GM19238 (cell line): ENCODE results near the gene LNP1.
A peak's percentile ranks its signal among the peaks of the same experiment; 100 is the strongest.
"Not testable (repeated sequence)": the region's sequence is repeated elsewhere in the genome, so short reads cannot be mapped to it uniquely, and the experiment has no call there.

ENCODE experiments used
- DNase-seq: peaks from one replicate; pipeline ENCODE4 v3.0.0; 2011; ENCODE audit warnings: low spot score; ENCODE audit not compliant: insufficient read length

The LNP1 gene

DNA sequence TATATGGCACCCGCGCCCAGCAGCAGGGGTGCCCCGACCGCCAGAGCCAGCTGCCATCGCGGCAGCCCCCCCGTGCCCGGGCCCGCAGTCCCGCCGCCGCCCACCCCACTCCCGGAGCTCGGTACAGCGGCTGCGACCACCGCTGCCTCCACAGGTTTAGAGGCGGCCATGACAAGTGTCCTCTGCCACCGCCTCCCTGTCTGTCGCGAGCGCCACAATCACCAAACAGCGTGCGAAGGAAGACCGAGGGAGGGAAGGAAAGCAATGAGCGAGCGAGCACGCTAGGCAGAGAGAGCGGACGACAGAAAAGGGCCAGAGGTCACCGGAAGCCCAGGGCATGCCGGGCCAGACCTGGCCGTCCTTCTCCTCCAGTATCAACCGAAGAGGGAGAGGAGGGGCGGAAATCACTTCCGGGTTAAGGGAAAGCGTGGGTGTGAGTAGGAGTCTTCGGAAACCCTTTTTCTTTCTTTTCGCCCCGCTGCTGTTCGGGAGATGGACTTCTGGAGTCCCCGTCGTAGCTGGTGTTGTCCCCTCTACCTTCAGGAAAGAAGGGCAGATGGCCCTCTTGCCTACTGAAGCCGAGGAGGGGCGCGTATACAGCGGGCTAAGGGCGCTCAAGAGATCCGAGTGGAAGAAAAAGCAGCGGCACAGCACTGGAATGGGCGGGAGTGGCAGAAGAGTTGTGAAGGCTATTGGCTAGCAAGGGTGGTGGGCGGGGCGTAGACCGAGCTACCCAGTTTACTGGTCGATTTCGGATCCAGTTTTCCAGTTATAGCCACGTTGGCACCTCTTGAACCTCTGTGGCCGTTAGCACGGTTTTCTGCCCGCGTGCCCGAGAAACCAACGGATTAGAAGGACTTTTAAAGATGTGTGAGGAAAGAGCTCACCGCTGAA lies at the start of gene LNP1, which contains the start of gene TOMM70:
LNP1 (plus strand) TSS at position 760 of the 894 bp plus-strand sequence. CDS start 28,191 bp downstream, outside the sequence.
TOMM70 (minus strand) TSS at position 310 of the 894 bp plus-strand sequence; CDS start at position 170, 140 bp downstream.
- peak; percentile 63 for DNase-seq

GRCh38 chr3:100351770-100352169 lies 49.6 kb upstream of the LNP1 start:
- not testable (repeated sequence) for DNase-seq

DNA sequence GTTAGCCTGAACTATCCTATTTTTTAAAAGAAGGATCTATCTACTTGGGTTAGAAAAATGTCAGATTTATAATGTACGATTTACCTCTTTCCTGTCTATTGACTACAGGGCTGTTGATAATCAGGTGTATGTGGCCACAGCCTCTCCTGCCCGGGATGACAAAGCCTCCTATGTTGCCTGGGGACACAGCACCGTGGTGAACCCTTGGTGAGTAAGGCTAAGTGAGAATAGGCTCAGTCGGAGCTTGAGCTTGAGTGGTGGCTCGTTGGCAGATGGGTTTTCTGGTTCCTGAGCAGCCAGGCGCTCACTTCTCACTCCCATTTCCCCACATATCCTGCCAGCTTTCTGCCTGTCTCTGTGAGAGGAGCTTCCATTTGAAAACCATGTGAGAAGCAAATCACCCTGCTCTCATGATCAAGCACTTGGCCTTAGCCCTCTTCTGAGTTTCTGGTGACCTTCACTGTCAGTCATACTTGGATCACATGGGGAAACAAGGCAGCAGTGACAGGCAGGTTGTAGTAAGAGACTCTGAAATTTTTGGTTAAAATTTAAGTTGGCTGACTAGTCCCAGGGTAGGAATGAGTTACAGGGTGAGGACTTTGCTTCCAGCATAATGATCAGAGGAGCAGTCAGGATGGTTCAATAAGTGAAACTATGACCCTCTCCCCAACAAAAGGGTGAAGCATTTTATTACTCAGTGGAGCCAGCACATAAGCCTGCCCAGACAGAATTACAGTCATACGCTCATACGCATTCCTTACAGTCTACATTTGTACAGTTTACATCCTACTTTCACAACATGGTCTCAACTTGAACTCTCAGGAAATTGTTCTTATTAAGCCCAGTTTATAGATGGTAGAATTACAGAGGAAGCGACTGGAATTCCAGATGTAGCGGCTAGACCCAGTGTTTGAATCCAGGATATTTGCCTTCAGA lies 48.8 kb upstream of the LNP1 start:
- DNase-seq: no peak

GRCh38 chr3:100354850-100355249 lies 46.5 kb upstream of the LNP1 start:
- no peak for DNase-seq

DNA sequence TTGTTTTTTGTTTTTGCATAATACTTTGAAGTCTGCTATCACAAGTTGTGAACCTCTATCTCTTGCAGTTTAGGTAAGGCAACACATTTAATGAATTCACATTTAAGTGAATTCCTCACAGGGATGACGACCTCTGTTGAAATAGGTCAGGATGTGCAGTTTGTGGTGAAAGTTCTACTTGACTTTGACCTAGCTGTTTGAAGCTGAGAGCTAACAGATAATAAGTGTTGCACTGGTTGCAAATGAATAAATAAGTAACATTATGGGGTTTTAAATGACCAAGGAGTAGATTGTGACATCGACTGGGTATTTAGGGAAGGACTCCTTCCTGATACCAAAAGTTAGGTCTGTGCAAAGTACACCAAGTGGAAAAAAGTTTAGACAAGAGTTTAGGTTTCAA lies 42.9 kb upstream of the LNP1 start:
- no peak for DNase-seq

DNA sequence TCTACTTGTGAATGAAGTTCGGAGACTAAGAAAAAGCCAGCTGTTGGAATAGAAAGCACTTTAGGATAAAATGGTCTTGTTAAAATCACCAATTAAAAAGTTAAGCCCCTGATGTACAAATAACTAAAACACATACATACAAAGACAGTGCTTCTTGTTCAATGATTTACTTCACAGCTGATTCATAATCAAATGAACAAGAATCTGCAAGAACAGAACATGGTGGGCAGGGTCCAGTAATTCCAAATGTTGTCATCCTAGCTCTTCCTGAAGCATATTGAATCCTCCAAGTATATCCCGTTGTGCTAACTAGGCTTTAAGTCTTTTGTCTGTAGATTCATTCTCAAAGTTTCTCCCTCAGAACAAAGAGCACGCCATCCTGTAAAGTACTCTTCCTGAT lies 42.3 kb upstream of the LNP1 start:
- DNase-seq: no peak

DNA sequence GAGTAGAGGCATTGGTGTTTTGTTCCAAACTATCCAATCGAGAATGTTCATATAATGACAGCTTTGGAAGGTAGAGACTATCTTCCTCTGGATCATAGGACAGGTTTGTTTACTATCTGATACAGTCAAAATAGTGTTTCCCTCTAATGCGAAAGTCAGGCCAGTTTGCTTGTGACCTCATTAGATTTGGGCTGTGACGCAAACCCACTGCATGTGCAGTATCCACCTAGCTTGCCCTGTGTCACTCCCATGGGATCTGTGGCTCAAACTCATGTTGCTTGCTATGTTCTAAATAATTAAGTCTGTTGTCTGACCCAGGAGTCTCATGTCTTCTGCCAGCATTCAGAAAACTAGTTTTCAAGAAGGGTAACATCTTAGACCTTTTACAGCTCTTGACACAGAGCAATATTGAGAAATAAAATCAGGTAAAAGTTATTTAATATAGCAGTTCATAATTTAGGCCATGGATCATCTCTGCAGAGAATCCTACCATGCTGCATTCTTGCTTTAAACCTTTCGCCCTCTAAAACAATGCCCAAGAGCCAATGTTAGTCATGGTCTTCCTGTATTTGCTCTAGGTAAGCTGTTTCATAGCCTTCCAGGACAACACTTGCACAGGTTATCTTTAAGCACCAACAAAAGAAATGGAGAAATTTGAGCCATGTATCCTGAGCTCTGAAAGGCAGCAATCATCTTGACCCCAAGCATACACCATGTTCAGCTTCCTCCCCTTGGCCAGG lies 40.4 kb upstream of the LNP1 start:
- DNase-seq: no peak

- no peak for DNase-seq
These were observed 39.4 kb upstream of the LNP1 start for GRCh38 chr3:100361897-100362296.

GRCh38 chr3:100364421-100364820 lies 36.9 kb upstream of the LNP1 start:
- no peak for DNase-seq

- DNase-seq: no peak
These were observed 34.9 kb upstream of the LNP1 start for GRCh38 chr3:100366424-100366823.

DNA sequence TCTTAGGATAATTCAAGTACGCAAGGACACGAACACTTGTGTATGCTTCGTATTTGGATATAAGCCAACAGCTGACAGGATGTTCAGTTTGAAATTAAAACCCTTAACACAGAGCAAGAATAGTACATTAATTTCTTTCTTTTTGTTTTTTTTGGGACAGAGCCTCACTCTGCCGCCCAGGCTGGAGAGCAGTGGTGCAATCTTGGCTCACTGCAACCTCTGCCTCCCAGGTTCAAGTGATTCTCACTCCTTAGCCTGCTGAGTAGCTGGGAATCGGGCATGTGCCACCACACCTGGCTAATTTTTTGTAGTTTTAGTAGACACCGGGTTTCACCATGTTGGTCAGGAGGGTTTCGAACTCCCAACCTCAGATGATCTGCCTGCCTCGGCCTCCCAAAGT lies 32.9 kb upstream of the LNP1 start:
- no peak for DNase-seq

DNA sequence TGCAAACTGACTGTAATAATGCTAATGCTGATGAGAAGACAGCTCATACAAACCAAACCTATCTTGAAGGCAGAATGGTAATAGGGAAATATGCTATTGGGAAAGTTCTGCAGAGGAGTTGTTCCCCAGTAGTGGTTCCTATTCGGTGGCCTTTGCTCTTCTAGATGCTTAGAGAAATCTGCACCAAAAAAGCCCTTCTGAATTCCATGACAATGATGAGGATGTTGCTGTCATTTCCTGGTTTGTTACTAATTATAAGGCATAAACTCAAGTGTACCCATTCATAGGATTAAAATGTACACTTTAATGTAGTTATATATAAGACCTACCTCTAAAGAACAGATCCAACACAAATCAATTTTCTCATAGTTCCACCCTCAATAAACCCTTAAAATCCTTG lies 30.6 kb upstream of the LNP1 start:
- no peak for DNase-seq

- no peak for DNase-seq
These were observed 26.8 kb upstream of the LNP1 start for GRCh38 chr3:100374521-100374920.

- DNase-seq: no peak
These were observed 25.0 kb upstream of the LNP1 start for GRCh38 chr3:100376301-100376700.

DNA sequence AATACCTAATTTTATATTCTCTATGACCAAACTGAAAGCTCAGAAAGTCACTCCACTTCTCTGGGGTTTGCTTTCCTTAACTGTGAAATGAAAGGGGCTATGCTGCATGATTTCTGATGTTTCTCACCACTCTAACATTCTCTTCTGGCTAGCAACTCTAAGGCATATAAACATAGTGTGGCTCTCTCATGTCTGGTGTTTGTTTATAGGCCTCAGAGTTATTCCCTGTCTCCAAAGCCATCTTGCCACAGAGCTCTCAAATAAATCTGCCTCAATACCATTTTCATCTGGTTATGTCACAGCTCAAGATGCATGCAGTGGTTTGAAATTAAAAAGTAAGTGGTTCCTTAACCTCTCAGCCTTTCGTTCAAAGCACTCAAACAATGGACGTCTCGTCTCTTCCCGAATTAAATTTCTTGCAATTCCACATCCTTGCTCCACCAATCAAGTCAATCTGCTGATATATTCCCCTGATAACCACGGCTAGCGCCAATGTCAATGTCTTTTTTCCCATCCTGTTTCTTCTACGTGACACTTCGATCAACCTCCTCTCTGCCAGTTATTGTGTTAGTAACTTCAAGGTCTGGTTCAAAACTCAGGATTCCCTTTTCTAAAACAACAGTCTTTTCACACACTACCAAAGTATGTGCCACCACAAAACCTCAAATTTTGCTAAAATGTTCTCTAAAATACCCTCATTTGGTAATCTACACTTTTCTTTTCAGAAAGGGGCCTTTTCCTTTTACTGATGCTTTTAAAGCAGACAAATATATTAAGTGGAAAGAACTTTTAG lies 16.4 kb upstream of the LNP1 start:
- DNase-seq: no peak

- no peak for DNase-seq
These were observed 14.8 kb upstream of the LNP1 start for GRCh38 chr3:100386437-100387074.

GRCh38 chr3:100389025-100389424 lies 12.3 kb upstream of the LNP1 start:
- no peak for DNase-seq

- DNase-seq: no peak
These were observed 5.5 kb upstream of the LNP1 start for GRCh38 chr3:100395679-100396431.

DNA sequence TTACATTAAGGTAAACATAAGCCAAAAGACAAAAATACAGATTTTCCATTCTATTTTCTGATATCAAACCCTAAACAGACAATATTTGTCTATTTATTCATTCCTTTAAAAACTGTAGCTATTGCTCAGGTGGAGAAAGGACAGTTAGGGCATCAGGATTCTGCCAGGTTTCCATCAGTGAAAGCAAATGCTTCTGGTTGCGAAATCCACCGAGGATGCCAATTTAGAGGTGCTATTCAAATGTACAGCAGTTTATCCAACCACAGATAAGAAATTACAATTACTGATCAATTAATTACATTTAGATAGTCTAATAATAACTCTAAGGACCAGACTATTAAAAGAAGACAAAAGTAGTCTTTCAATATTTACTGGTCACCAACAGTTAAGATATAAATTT lies 4.4 kb upstream of the LNP1 start:
- DNase-seq: no peak
